Gastroesophageal sphincter (tissue), 3 donors: ENCODE results near the gene AP2M1.

Experiments used
- CTCF ChIP-seq, 4 experiments: fragments of 200-600 bp in 2 of 4; fragments of 450-650 bp in 2 of 4; sonication (generic) in 1 of 4; IDR thresholded peaks; one replicate each; pipeline ENCODE4 v1.5.1; 2017 to 2019; ENCODE audit warnings: antibody characterized with exemption in 4 of 4, mild to moderate bottlenecking in 2 of 4, moderate library complexity in 2 of 4
- POLR2AphosphoS5 ChIP-seq: sonication (generic); formaldehyde crosslinking; IDR thresholded peaks from one replicate; pipeline ENCODE4 v1.6.1; 2017; ENCODE audit warnings: antibody characterized with exemption

DNA sequence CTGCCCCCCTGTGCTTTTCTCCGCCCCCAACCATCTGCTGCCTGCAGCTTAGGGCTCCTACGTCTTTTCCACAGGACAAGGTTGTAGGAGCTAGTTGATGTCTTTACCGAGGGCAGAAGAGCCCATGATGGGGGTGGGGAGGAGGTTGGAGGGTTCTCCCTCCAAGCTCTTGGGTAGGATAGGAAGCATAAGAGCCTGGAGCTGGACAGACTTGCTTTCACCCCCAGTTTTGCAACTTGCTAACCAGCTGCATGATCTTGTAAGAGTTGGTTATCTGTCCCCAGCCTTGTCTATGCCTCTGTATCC, 12.2 kb downstream of the AP2M1 start:
- TF ChIP-seq CTCF (IDR thresholded peaks at IDR 0.05) = no peak
- no peak for TF ChIP-seq POLR2AphosphoS5
